GM11168 (cell line): ENCODE results near the gene FAM83G.
"Not testable (repeated sequence)": the region's sequence is repeated elsewhere in the genome, so short reads cannot be mapped to it uniquely, and the experiment has no call there.

Experiments used
- in situ Hi-C: fragments of 300-500 bp; cut with MboI; formaldehyde crosslinking; loops from one replicate; pipeline ENCODE4 v1.12.0; 2022; ENCODE audit warnings: low sequenced_read_pairs; ENCODE audit not compliant: unreplicated experiment

The FAM83G gene

GRCh38 chr17:18959071-18959844 is 45.3 kb downstream of the FAM83G start:
- in situ Hi-C loops: no loop called here

- in situ Hi-C loops: no loop called here
These were observed 46.0 kb downstream of the FAM83G start for GRCh38 chr17:18958611-18959010.

GRCh38 chr17:18957831-18958230 is 46.7 kb downstream of the FAM83G start:
- in situ Hi-C loops: no loop called here

- in situ Hi-C loops: no loop called here
These were observed 48.0 kb downstream of the FAM83G start for GRCh38 chr17:18956581-18956980.

GRCh38 chr17:18956021-18956420 is 48.5 kb downstream of the FAM83G start:
- in situ Hi-C loops: not testable (repeated sequence)

GRCh38 chr17:18955009-18955408 is 49.6 kb downstream of the FAM83G start:
- in situ Hi-C loops: no loop called here

- in situ Hi-C loops: no loop called here
These were observed 50.2 kb downstream of the FAM83G start for GRCh38 chr17:18954321-18954720.

- in situ Hi-C loops: no loop called here
These were observed 51.3 kb downstream of the FAM83G start for GRCh38 chr17:18953231-18953728.

- in situ Hi-C loops: no loop called here
These were observed 52.4 kb downstream of the FAM83G start, which contains the start of gene SLC5A10 for GRCh38 chr17:18951941-18952842. Gene SLC5A10, plus strand, starts transcription at chr17:18952165. Its CDS starts 41 bp downstream, at chr17:18952206.

- in situ Hi-C loops: no loop called here
These were observed 53.3 kb downstream of the FAM83G start for GRCh38 chr17:18950944-18951905.

GRCh38 chr17:18950346-18950745 is 54.2 kb downstream of the FAM83G start:
- in situ Hi-C loops: no loop called here

- in situ Hi-C loops: loop anchor here (25.0 kb wide), 1 partner anchor 137 kb away; no protein-coding TSS in a partner anchor
These were observed 55.0 kb downstream of the FAM83G start for GRCh38 chr17:18949566-18949965.

- in situ Hi-C loops: loop anchor here (25.0 kb wide), 1 partner anchor 136 kb away; no protein-coding TSS in a partner anchor
These were observed 56.0 kb downstream of the FAM83G start for GRCh38 chr17:18948476-18949006.

- in situ Hi-C loops: loop anchor here (25.0 kb wide), 1 partner anchor 136 kb away; no protein-coding TSS in a partner anchor
These were observed 56.7 kb downstream of the FAM83G start for GRCh38 chr17:18947866-18948265.

- in situ Hi-C loops: loop anchor here (25.0 kb wide), 1 partner anchor 134 kb away; no protein-coding TSS in a partner anchor
These were observed 58.0 kb downstream of the FAM83G start for GRCh38 chr17:18946536-18946935.

GRCh38 chr17:18944646-18945045 is 59.9 kb downstream of the FAM83G start:
- in situ Hi-C loops: loop anchor here (25.0 kb wide), 1 partner anchor 132 kb away; no protein-coding TSS in a partner anchor

GRCh38 chr17:18938692-18939023 is 65.9 kb downstream of the FAM83G start:
- in situ Hi-C loops: loop anchor here (25.0 kb wide), 1 partner anchor 126 kb away; no protein-coding TSS in a partner anchor

GRCh38 chr17:18937981-18938691 is 66.4 kb downstream of the FAM83G start:
- in situ Hi-C loops: loop anchor here (25.0 kb wide), 1 partner anchor 126 kb away; no protein-coding TSS in a partner anchor
